Fibroblast of lung (primary cell): Measurements from ENCODE around the gene TMEM267.

Experiments
- EZH2 ChIP-seq: IDR thresholded peaks from 2 replicates; pipeline ENCODE4 v1.5.1; 2012; ENCODE audit warnings: low read length, control low read depth, mild to moderate bottlenecking; ENCODE audit errors: missing control alignments
- TF ChIP-seq, protein P1 (sequence below), 2 donors: IDR thresholded peaks in 1 of 2; conservative IDR thresholded peaks in 1 of 2; 1 replicate in 1 of 2; 2 replicates in 1 of 2; pipeline ENCODE4 v1.5.1; 2011 to 2012; ENCODE audit warnings: low read length in 2 of 2, control low read depth in 1 of 2, inconsistent platforms in 1 of 2, low read depth in 1 of 2, mild to moderate bottlenecking in 1 of 2

DNA sequence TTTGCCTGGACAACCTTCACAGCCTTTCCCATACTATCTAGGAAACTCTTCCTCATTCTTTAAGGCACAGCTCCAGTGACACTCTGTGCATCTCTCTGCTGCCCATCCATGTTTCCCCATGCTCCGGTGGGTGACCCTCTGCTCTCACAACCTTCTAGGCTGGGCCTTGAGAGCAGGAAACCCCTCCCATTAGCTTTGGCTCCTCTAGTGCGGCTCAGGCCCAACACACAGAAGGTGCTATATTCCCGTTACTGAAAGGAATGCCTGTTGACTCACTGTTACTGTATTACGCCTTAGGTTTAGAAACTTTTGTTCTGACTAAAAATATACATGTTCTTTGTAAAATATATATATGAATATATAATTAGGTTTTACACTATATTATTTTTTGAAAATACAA is 63.4 kb downstream of the TMEM267 start:
- TF ChIP-seq EZH2, result no peak
- TF ChIP-seq, protein P1, sequence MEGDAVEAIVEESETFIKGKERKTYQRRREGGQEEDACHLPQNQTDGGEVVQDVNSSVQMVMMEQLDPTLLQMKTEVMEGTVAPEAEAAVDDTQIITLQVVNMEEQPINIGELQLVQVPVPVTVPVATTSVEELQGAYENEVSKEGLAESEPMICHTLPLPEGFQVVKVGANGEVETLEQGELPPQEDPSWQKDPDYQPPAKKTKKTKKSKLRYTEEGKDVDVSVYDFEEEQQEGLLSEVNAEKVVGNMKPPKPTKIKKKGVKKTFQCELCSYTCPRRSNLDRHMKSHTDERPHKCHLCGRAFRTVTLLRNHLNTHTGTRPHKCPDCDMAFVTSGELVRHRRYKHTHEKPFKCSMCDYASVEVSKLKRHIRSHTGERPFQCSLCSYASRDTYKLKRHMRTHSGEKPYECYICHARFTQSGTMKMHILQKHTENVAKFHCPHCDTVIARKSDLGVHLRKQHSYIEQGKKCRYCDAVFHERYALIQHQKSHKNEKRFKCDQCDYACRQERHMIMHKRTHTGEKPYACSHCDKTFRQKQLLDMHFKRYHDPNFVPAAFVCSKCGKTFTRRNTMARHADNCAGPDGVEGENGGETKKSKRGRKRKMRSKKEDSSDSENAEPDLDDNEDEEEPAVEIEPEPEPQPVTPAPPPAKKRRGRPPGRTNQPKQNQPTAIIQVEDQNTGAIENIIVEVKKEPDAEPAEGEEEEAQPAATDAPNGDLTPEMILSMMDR (conservative IDR thresholded peaks at IDR 0.05 in 1 of 2, IDR thresholded peaks at IDR 0.05 in 1 of 2; ENCODE audit: low read depth in 1 of 2, low read length in 2 of 2), result no peak
